Measurements from ENCODE around the gene KRTAP4-4. TPM values are rescaled to one million over a fixed set of nuclear protein-coding genes. Genes with fewer than 3 reads are reported as not detected.

KRTAP4-4 gene
- total RNA-seq, 1 donor from 2014 or later: not detected

DNA sequence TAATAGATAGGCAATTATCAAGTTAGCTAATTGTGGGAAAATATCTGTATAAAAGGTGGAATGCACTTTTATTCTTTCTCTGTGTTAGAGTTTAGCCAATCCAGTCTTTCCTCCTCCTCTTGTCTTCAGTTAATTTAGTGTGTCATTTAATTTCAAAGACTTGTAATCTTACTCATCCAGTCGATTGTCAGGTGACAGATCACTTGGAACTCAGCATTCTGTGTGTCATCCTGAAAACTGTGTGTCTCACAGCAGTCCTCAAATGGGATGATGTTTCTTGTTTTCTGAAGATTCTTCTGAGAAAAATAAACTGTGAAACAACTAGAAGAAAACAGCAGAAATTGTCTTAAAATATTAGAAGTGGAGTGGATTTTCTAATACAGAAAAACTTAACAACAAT, 24.5 kb upstream of the KRTAP4-4 start:
- TF ChIP-seq, protein P1, sequence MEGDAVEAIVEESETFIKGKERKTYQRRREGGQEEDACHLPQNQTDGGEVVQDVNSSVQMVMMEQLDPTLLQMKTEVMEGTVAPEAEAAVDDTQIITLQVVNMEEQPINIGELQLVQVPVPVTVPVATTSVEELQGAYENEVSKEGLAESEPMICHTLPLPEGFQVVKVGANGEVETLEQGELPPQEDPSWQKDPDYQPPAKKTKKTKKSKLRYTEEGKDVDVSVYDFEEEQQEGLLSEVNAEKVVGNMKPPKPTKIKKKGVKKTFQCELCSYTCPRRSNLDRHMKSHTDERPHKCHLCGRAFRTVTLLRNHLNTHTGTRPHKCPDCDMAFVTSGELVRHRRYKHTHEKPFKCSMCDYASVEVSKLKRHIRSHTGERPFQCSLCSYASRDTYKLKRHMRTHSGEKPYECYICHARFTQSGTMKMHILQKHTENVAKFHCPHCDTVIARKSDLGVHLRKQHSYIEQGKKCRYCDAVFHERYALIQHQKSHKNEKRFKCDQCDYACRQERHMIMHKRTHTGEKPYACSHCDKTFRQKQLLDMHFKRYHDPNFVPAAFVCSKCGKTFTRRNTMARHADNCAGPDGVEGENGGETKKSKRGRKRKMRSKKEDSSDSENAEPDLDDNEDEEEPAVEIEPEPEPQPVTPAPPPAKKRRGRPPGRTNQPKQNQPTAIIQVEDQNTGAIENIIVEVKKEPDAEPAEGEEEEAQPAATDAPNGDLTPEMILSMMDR (IDR thresholded peaks at IDR 0.05; ENCODE audit: unreplicated experiment): no peak
- Mint-ChIP-seq H3K36me3 (no peaks in the 10 kb centered on the region), H3K27ac (no peak overlapping the region), H3K9me3 (peaks cover 4% of the 10 kb centered on the region), H3K27me3 (ENCODE audit: low read depth) (peaks cover 5% of the 10 kb centered on the region), H3K4me1 (peaks cover 2% of the 10 kb centered on the region), H3K4me3 (no peak overlapping the region)
- DNase-seq (ENCODE audit: low spot score in 2 of 2, unreplicated experiment in 2 of 2): no peak

DNA sequence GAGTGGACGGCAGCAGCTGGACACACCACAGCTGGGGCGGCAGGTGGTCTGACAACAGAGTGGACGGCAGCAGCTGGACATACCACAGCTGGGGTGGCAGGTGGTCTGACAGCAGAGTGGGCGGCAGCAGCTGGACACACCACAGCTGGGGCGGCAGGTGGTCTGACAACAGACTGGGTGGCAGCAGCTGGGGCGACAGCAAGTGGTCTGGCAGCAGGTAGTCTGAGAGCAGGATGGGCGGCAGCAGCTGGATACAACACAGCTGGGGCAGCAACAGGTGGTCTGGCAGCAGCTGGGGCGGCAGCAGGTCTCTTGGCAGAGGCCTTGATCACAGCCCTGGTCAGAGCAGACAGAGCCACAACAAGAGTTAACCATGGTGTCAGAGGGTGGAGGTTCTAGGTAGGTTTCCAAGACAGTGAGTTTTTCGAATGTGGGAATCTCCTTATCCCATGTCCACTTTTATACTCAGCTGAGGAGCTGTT, 24.0 kb upstream of the KRTAP4-4 start, which contains the start of gene KRTAP4-1:
Gene KRTAP4-1 (minus strand): TSS at position 432 of the 482 bp plus-strand sequence. CDS start 57 bp downstream, at position 375.
- H3K27ac Mint-ChIP-seq: no peak within 1 kb of the TSS
- H3K9me3 Mint-ChIP-seq: peaks cover 4% of the 10 kb centered on the region
- peaks cover 2% of the 10 kb centered on the region for H3K4me1 Mint-ChIP-seq
- peaks cover 5% of the 10 kb centered on the region for H3K27me3 Mint-ChIP-seq (ENCODE audit: low read depth)
- no peaks in the 10 kb centered on the region for H3K36me3 Mint-ChIP-seq
- TF ChIP-seq, protein P1 (IDR thresholded peaks at IDR 0.05; ENCODE audit: unreplicated experiment): no peak
- no peak within 1 kb of the TSS for H3K4me3 Mint-ChIP-seq
- DNase-seq (ENCODE audit: low spot score in 2 of 2, unreplicated experiment in 2 of 2): no peak

DNA sequence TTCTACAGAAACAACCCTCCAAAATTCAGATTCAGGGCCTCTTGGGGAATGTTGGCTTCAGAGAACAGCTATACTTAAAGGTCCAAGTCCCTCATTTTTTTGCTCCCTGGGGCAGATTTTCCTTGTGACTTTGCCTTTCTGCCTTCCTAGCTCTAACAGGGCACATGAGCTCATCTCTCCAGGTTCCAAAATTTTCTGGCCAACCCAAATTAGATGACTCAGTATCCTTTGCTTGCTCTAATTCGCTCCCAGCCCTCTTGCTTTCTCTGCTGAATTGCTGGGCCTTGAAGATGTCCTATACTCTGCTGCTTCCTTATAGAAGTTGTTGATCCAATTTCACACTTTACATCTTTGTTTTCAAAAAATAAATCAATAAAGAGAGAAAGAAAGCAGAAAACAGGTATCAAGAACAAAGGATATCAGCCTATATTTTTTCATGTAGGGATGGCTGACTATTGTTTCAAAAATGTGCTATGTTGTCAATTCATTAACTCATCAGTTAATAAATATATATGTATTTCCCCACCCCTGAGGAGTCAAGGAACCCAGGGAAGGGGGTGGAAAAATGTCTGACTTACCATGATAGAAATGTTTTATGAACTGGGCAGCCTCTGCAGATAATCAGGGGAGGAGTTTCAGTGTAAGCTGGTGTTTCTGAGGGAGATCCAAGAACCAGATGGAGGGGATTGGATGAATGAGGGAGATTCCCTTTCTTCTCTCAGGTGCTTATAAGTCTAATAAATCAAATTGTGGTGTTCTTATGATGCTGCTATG, 18.5 kb upstream of the KRTAP4-4 start:
- Mint-ChIP-seq H3K4me1 (peaks cover 5% of the 10 kb centered on the region), H3K4me3 (no peak overlapping the region), H3K9me3 (peaks cover under 1% of the 10 kb centered on the region), H3K27me3 (ENCODE audit: low read depth) (no peaks in the 10 kb centered on the region), H3K27ac (no peak overlapping the region), H3K36me3 (no peaks in the 10 kb centered on the region)
- TF ChIP-seq, protein P1 (IDR thresholded peaks at IDR 0.05; ENCODE audit: unreplicated experiment): no peak
- DNase-seq (ENCODE audit: low spot score in 2 of 2, unreplicated experiment in 2 of 2): no peak

DNA sequence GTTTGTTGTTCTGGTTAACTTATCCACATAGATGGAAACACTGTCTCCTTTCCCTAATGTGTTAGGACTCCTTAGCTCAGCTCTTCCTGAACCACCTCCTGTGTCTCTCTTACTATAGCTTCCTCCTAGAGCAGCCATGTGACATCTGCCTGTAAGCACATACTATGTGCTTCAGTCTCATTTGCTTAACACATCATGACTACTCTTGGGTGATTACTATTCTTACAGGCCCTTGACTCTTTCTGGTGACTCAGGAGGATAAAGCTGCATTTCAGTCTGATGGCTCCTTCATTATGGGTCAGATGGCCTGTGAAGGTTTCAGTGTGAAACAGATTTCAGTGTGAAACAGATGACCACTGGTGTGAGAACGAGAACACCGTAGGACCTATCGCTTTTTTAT, 17.8 kb upstream of the KRTAP4-4 start:
- Mint-ChIP-seq H3K4me1 (peaks cover 5% of the 10 kb centered on the region), H3K4me3 (no peak overlapping the region), H3K27ac (no peak overlapping the region), H3K9me3 (no peaks in the 10 kb centered on the region), H3K27me3 (ENCODE audit: low read depth) (no peaks in the 10 kb centered on the region), H3K36me3 (no peaks in the 10 kb centered on the region)
- DNase-seq (ENCODE audit: low spot score in 2 of 2, unreplicated experiment in 2 of 2): no peak
- TF ChIP-seq, protein P1 (IDR thresholded peaks at IDR 0.05; ENCODE audit: unreplicated experiment): no peak

DNA sequence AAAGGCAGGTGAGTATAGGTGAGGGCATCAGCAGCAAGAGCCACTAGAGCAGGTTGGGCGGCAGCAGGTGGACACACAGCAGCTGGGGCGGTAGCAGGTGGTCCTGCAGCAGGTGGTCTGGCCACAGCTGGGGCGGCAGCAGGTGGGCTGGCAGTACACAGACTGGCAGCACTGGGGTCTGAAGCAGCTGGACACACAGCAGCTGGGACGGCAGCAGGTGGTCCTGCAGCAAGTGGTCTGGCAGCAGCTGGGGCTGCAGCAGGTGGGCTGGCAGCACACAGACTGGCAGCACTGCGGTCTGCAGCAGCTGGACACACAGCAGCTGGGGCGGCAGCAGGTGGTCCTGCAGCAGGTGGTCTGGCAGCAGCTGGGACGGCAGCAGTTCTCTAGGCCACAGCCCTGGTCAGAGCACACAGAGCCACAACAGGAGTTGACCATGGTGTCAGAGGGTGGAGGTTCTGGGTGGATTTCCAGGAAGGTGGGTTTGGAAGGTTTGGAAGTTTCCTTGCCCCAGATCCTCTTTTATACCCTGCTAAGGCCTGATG, 17.3 kb upstream of the KRTAP4-4 start, which contains the start of gene KRTAP4-2:
Gene KRTAP4-2 (minus strand): TSS at position 495 of the 545 bp plus-strand sequence. CDS start 57 bp downstream, at position 438.
- Mint-ChIP-seq H3K27me3 (ENCODE audit: low read depth) (no peaks in the 10 kb centered on the region), H3K36me3 (no peaks in the 10 kb centered on the region), H3K27ac (no peak within 1 kb of the TSS), H3K9me3 (no peaks in the 10 kb centered on the region), H3K4me3 (no peak within 1 kb of the TSS), H3K4me1 (peaks cover 5% of the 10 kb centered on the region)
- TF ChIP-seq, protein P1 (IDR thresholded peaks at IDR 0.05; ENCODE audit: unreplicated experiment): no peak
- DNase-seq (ENCODE audit: low spot score in 2 of 2, unreplicated experiment in 2 of 2): no peak
